ENCODE results near the gene KIAA1671. TPM values are rescaled to one million over a fixed set of nuclear protein-coding genes. Genes with fewer than 3 reads are reported as not detected.
A peak's percentile ranks its signal among the peaks of the same experiment; 100 is the strongest.

KIAA1671 gene
- total RNA-seq, 1 experiment from 2014 or later: 12.8 TPM

DNA sequence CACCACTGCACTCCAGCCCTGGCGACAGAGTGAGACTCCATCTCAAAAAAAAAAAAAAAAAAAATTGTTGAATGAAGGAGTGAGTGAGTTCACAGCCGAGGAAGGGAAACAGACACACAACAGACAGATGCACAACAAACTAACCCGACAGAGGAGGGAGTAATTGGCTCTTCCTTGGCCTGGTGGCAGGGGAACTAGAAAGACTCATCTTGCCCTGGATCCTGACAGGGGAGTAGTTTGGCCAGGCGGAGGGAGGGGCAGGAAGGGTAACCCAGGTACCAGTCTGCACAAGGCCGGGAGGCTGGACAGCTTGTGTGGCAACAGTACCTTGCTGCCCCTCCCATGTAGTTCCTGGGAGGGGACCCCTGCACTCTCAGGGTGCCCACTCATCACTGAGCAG, 106.9 kb downstream of the KIAA1671 start:
- no peak overlapping the region for H3K4me3 ChIP-seq (ENCODE audit: low read depth, low read length, poor library complexity, severe bottlenecking)
- intact Hi-C loops (cut with micrococcal nuclease; ENCODE audit: unreplicated experiment): no loop called here
- no peaks in the 10 kb centered on the region for H3K9me3 ChIP-seq (ENCODE audit: low read depth, low read length, poor library complexity, severe bottlenecking)
- ChIA-PET POLR2A (ENCODE audit: low non-redundant PET) (no interaction called here), CTCF (interaction anchor here (0.6 to 0.7 kb wide), 2 partner anchors 119 to 291 kb away, joined by 4 read pairs; no protein-coding TSS in a partner anchor)
- TF ChIP-seq, protein P1, sequence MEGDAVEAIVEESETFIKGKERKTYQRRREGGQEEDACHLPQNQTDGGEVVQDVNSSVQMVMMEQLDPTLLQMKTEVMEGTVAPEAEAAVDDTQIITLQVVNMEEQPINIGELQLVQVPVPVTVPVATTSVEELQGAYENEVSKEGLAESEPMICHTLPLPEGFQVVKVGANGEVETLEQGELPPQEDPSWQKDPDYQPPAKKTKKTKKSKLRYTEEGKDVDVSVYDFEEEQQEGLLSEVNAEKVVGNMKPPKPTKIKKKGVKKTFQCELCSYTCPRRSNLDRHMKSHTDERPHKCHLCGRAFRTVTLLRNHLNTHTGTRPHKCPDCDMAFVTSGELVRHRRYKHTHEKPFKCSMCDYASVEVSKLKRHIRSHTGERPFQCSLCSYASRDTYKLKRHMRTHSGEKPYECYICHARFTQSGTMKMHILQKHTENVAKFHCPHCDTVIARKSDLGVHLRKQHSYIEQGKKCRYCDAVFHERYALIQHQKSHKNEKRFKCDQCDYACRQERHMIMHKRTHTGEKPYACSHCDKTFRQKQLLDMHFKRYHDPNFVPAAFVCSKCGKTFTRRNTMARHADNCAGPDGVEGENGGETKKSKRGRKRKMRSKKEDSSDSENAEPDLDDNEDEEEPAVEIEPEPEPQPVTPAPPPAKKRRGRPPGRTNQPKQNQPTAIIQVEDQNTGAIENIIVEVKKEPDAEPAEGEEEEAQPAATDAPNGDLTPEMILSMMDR (conservative IDR thresholded peaks at IDR 0.05; ENCODE audit: low read depth, low read length): no peak
- no peak for TF ChIP-seq EZH2 (IDR thresholded peaks at IDR 0.05; ENCODE audit: borderline replicate concordance, low read depth, low read length, poor library complexity, severe bottlenecking)
- H3K4me1 ChIP-seq (ENCODE audit: insufficient read depth, low read length, poor library complexity, severe bottlenecking): no peaks in the 10 kb centered on the region
- no peaks in the 10 kb centered on the region for H3K36me3 ChIP-seq (ENCODE audit: insufficient read depth, low read length, poor library complexity, severe bottlenecking)
- no peaks in the 10 kb centered on the region for H3K27me3 ChIP-seq (replicated peaks; ENCODE audit: insufficient read depth, low read depth, low read length, poor library complexity)
- H3K27ac ChIP-seq (ENCODE audit: low read depth, low read length, poor library complexity, severe bottlenecking): no peak overlapping the region
- no peak for DNase-seq (ENCODE audit: low spot score)
- BruUV-seq (replicated peaks): no TSS peak

DNA sequence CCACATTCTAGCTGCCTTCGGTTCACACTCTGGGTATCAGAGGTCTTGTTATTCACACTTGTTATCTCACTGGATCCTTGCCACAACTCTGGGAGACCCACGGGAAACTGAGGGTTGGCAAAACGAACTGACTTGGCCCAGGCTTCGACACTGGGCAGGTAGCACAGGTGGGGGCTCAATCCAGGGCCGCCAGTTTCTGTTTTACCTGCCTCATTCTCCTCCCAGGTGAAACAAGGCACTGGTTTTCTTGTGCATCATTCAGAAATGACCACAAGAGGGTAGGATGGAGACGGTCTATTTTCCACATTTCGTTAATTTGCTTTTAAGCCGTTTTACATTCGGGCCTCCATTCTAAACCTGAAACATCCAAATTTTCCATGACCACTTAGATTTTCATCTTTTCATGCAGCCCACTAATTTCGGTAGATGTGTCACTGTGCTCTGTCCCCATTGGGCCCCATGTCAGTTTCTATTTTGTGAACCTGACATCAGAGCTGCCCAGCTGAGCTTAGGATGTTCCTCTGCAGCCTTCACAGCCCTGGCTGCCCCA, 108.1 kb downstream of the KIAA1671 start:
- CTCF ChIA-PET: no interaction called here
- Histone ChIP-seq H3K36me3 (ENCODE audit: insufficient read depth, low read length, poor library complexity, severe bottlenecking) (no peaks in the 10 kb centered on the region), H3K27ac (ENCODE audit: low read depth, low read length, poor library complexity, severe bottlenecking) (no peak overlapping the region), H3K4me3 (ENCODE audit: low read depth, low read length, poor library complexity, severe bottlenecking) (no peak overlapping the region), H3K4me1 (ENCODE audit: insufficient read depth, low read length, poor library complexity, severe bottlenecking) (no peaks in the 10 kb centered on the region), H3K9me3 (ENCODE audit: low read depth, low read length, poor library complexity, severe bottlenecking) (no peaks in the 10 kb centered on the region), H3K27me3 (replicated peaks; ENCODE audit: insufficient read depth, low read depth, low read length, poor library complexity) (no peaks in the 10 kb centered on the region)
- no peak for TF ChIP-seq EZH2 (IDR thresholded peaks at IDR 0.05; ENCODE audit: borderline replicate concordance, low read depth, low read length, poor library complexity, severe bottlenecking)
- TF ChIP-seq, protein P1 (conservative IDR thresholded peaks at IDR 0.05; ENCODE audit: low read depth, low read length): 0 out of 2 replicates have a peak, but pooled peaks have one; percentile 18
- no peak for DNase-seq (ENCODE audit: low spot score)
- intact Hi-C loops (cut with micrococcal nuclease; ENCODE audit: unreplicated experiment): no loop called here
- POLR2A ChIA-PET (ENCODE audit: low non-redundant PET): no interaction called here
- no TSS peak for BruUV-seq (replicated peaks)

DNA sequence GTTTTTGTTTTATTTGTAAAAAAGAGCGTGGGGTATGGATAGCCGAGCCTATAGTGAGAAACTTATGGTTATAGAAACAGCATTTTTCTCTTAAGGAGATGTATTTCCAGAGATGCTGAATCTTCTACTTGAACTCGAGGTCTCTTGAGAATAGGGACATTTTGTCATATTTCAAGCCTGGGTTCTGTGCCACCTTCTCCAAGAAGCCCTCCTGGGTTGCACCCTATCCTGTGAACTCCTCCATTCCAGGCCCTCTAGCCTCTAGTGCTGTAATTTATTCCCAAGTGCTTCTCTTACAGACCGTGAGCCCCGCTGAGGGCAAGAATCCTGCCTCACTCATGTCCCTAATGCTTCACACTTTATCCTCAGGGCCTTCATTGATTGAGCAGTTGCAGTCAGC, 108.6 kb downstream of the KIAA1671 start:
- intact Hi-C loops (cut with micrococcal nuclease; ENCODE audit: unreplicated experiment): no loop called here
- no peaks in the 10 kb centered on the region for H3K4me1 ChIP-seq (ENCODE audit: insufficient read depth, low read length, poor library complexity, severe bottlenecking)
- H3K27ac ChIP-seq (ENCODE audit: low read depth, low read length, poor library complexity, severe bottlenecking): no peak overlapping the region
- H3K4me3 ChIP-seq (ENCODE audit: low read depth, low read length, poor library complexity, severe bottlenecking): no peak overlapping the region
- no TSS peak for BruUV-seq (replicated peaks)
- ChIA-PET CTCF (no interaction called here), POLR2A (ENCODE audit: low non-redundant PET) (no interaction called here)
- TF ChIP-seq, protein P1 (conservative IDR thresholded peaks at IDR 0.05; ENCODE audit: low read depth, low read length): no peak
- TF ChIP-seq EZH2 (IDR thresholded peaks at IDR 0.05; ENCODE audit: borderline replicate concordance, low read depth, low read length, poor library complexity, severe bottlenecking): no peak
- no peak for DNase-seq (ENCODE audit: low spot score)
- H3K36me3 ChIP-seq (ENCODE audit: insufficient read depth, low read length, poor library complexity, severe bottlenecking): no peaks in the 10 kb centered on the region
- H3K27me3 ChIP-seq (replicated peaks; ENCODE audit: insufficient read depth, low read depth, low read length, poor library complexity): no peaks in the 10 kb centered on the region
- no peaks in the 10 kb centered on the region for H3K9me3 ChIP-seq (ENCODE audit: low read depth, low read length, poor library complexity, severe bottlenecking)

Measured in A673 (cell line).